Fibroblast of mammary gland (primary cell): ENCODE measurements around the gene MEGF10.
"Not testable (repeated sequence)": the region's sequence is repeated elsewhere in the genome, so short reads cannot be mapped to it uniquely, and the experiment has no call there.

Experiments used
- DNase-seq: peaks from one replicate; pipeline ENCODE4 v3.0.0-alpha.2; 2010; ENCODE audit warnings: low read depth
- H3K4me3 ChIP-seq: 2 replicates; pipeline ENCODE4 v1.5.1; 2011; ENCODE audit warnings: low read depth, mild to moderate bottlenecking, low read length, moderate library complexity; ENCODE audit not compliant: control insufficient read depth
- TF ChIP-seq, protein P1 (sequence below): conservative IDR thresholded peaks from 2 replicates; pipeline ENCODE4 v1.5.1; 2011; ENCODE audit warnings: low read depth, low read length, inconsistent platforms; ENCODE audit not compliant: control insufficient read depth, insufficient read depth

The MEGF10 gene

DNA sequence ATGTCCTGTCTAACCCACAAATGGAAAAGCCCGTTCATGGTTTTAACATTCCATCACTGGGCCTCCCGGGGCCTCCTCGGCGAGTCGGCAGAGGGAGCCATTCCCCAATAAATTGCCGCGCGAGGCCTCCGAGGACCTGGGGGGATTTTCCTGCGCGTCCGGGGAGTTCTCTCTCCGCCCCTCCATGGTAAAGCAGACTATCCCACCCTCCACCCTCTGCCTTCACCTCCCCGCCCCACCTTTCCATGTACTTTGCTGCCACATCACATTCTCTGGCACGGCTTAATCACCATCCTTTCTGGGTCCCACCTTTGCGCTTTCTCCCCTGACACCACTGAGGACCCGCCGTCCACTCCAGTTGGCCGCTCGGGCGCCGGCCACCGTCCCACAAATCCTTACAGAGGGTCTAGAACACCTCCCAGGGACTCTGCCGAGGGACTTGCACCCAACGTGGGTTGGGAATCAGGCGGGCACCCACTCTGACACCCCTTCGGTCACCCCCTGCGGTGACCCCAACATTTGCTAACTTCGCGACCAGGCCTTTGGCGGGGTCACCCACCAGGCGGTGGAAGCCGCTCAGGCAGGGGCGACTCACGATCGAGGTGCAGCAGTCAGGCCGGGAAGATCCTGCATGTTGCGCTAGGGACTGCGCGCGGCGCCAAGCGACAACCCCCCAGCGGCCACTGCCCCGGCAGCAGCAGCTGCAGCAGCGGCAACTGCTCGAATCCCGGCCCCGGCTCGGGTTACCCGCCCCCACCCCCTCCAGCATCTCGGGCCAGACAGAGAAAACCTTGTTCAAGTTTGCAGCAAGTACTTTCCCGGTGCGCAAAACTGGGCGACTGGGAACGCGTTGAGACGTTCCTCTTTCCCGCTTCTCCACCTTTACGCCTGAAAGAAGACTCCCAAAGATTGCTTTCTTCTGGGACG, at the start of gene MEGF10:
Gene MEGF10, plus strand, starts transcription at position 778 of the 927 bp plus-strand sequence. CDS start 40,513 bp downstream, outside the sequence.
- DNase-seq, result peak; percentile 44
- H3K4me3 ChIP-seq, result peak within 1 kb of the TSS; percentile 48
- TF ChIP-seq, protein P1, sequence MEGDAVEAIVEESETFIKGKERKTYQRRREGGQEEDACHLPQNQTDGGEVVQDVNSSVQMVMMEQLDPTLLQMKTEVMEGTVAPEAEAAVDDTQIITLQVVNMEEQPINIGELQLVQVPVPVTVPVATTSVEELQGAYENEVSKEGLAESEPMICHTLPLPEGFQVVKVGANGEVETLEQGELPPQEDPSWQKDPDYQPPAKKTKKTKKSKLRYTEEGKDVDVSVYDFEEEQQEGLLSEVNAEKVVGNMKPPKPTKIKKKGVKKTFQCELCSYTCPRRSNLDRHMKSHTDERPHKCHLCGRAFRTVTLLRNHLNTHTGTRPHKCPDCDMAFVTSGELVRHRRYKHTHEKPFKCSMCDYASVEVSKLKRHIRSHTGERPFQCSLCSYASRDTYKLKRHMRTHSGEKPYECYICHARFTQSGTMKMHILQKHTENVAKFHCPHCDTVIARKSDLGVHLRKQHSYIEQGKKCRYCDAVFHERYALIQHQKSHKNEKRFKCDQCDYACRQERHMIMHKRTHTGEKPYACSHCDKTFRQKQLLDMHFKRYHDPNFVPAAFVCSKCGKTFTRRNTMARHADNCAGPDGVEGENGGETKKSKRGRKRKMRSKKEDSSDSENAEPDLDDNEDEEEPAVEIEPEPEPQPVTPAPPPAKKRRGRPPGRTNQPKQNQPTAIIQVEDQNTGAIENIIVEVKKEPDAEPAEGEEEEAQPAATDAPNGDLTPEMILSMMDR, result peak; percentile 79

DNA sequence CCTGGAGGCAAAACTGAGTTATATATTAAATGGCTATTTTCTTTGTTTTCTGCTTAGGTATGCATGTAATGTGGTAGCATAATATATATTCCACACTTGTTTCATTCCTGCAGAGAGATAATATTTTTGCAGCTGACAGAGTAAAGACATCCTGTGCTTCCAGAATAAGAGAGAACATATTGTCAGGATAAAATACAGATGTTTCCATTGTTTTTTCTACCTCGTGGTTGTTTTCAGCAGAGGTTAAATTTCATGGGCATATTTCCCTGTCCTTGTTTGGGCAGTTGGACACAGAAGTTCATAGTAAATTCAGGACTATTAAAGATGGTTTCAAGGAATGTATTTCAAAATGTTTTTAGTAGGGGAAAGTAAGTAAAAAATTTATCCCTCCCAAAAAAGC, 47.6 kb upstream of the MEGF10 start:
- DNase-seq, result no peak
- TF ChIP-seq, protein P1, result no peak
- no peak overlapping the region for H3K4me3 ChIP-seq

DNA sequence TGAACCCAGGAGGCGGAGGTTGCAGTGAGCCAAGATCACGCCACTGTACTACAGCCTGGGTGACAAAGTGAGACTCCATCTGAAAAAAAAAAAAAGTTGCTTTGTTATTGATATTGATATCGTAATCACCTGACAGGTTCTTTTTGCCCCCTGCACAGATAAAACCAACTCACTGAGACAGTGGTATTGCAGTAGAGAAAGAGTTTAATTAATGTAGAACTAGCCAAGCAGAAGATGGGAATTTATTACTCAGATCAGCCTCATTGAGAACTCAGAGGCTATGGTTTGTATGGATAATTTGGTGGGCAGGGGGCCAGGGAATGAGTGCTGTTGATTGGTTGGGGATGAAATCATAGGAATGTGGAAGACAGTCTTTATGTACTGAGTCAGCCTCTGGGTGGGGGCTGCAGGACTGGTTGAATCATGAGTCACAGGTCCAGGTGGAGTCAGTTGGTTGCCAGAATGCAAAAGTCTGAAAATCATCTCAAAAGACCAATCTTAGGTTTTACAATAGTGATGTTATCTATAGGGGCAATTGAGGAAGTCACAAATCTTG, 35.8 kb upstream of the MEGF10 start:
- H3K4me3 ChIP-seq, result no peak overlapping the region
- peak; percentile 90 for DNase-seq
- TF ChIP-seq, protein P1, result no peak

DNA sequence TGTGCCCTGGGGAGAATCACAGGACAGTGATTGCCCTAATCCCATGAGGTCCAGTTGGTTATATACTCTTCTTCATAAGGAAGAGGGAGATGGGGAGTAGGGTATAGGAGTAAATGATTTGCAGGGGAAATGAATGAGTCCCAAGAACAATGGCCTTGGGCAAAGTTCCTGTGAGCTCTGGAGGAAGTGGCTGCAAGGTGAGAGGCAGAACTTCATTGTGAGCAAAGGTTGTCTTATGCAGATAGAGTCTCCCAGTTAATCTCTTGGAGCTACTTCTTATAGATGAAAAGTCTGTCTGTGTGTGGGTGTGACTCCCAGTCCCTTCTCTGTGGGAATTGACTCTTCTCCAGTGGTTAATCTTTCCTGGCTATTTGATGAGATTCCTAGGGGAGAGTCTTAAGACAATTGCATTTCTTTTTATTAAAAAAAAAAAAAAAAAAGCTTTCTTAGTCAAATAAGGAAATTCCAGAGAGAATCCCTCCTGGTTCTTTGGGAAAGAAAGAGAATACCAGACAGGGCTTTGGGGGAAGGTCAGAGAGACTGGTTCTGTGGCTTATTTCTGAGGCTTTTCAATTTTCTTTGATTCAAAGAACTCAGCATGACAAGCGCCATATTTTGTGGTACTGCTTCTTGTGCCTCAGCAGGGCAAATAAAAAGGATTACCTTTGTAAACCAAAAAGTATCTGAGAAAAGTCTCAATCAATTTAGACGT, 33.6 kb upstream of the MEGF10 start:
- DNase-seq, result no peak
- TF ChIP-seq, protein P1, result no peak
- H3K4me3 ChIP-seq, result no peak overlapping the region

DNA sequence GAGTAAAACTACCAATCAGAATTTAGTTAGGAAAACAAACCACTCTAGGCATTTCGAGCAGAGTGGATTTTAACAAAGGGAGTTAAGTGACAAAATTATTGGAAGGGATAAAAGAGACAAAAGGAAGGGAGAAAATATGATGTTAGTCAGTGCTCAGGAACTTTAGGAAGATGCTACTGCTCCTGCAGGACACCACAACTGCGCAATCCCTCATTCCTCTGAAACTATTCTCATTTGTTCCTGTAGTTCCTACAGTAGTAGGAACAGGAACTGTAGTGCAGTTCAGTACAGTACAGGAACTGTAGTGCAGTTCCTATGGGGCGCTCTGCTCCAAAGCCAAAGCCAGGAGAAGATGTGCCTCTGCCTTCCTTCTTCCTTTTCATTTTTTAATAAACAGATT, 29.9 kb upstream of the MEGF10 start:
- TF ChIP-seq, protein P1, result no peak
- H3K4me3 ChIP-seq, result no peak overlapping the region
- DNase-seq, result peak; percentile 25

DNA sequence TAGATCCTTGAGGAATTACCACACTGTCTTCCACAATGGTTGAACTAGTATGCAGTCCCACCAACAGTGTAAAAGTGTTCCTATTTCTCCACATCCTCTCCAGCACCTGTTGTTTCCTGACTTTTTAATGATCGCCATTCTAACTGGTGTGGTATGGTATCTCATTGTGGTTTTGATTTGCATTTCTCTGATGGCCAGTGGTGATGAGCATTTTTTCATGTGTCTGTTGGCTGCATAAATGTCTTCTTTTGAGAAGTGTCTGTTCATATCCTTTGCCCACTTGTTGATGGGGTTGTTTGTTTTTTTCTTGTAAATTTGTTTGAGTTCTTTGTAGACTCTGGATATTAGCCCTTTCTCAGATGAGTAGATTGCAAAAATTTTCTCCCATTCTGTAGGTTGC, 25.1 kb upstream of the MEGF10 start:
- DNase-seq, H3K4me3 ChIP-seq: not testable (repeated sequence)

DNA sequence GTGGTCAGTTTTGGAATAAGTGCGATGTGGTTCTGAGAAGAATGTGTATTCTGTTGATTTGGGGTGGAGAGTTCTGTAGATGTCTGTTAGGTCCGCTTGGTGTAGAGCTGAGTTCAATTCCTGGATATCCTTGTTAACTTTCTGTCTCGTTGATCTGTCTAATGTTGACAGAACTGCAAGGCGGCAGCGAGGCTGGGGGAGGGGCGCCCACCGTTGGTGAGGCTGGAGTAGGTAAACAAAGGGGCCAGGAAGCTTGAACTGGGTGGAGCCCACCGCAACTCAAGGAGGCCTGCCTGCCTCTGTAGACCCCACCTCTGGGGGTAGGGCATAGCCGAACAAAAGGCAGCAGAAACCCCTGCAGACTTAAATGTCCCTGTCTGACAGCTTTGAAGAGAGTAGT, 22.3 kb upstream of the MEGF10 start:
- not testable (repeated sequence) for H3K4me3 ChIP-seq, DNase-seq

DNA sequence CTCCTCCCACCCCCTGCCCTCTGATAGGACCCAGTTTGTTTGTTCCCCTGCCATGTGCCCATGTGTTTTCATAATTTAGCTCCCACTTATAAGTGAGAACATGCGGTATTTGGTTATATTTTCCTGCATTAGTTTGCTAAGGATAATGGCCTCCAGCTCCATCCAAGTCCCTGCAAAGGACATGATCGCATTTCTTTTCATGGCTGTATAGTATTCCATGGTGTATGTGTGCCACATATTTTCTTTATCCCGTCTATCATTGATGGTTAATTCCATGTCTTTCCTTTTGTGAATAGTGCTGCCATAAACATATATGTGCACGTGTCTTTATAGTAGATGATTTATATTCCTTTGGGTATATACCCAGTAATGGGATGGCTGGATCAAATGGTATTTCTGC, 19.9 kb upstream of the MEGF10 start:
- H3K4me3 ChIP-seq, DNase-seq: not testable (repeated sequence)
